GM23248 (cell line): ENCODE measurements around the gene TMC1. TPM values are rescaled to one million over a fixed set of nuclear protein-coding genes. Genes with fewer than 3 reads are reported as not detected.

Source experiments
- DNase-seq: peaks from one replicate; pipeline ENCODE4 v3.0.0-alpha.2; 2015
- H2AFZ ChIP-seq: fragments of 200-600 bp; sonication (generic); 2 replicates; pipeline ENCODE4 v1.6.1; 2016; ENCODE audit warnings: antibody characterized with exemption
- H3F3A ChIP-seq: fragments of 200-600 bp; sonication (generic); 2 replicates; pipeline ENCODE4 v1.6.1; 2016; ENCODE audit warnings: mild to moderate bottlenecking, antibody characterized with exemption, mixed run types; ENCODE audit not compliant: insufficient read depth
- H3K27ac ChIP-seq: fragments of 200-600 bp; sonication (generic); 2 replicates; pipeline ENCODE4 v1.5.1; 2016; ENCODE audit warnings: mild to moderate bottlenecking
- H3K27me3 ChIP-seq: fragments of 200-600 bp; sonication (generic); replicated peaks from 2 replicates; pipeline ENCODE4 v1.6.1; 2016; ENCODE audit warnings: mild to moderate bottlenecking; ENCODE audit not compliant: insufficient read depth
- H3K36me3 ChIP-seq: fragments of 200-600 bp; sonication (generic); 2 replicates; pipeline ENCODE4 v1.6.1; 2016; ENCODE audit warnings: low read depth, mild to moderate bottlenecking
- H3K4me1 ChIP-seq: fragments of 200-600 bp; sonication (generic); 2 replicates; pipeline ENCODE4 v1.6.1; 2016; ENCODE audit warnings: mild to moderate bottlenecking; ENCODE audit not compliant: insufficient read depth
- H3K4me2 ChIP-seq: fragments of 200-600 bp; sonication (generic); one replicate; pipeline ENCODE4 v1.6.1; 2016; ENCODE audit warnings: mild to moderate bottlenecking; ENCODE audit not compliant: unreplicated experiment
- H3K4me3 ChIP-seq: fragments of 200-600 bp; sonication (generic); 2 replicates; pipeline ENCODE4 v1.5.1; 2016; ENCODE audit warnings: mild to moderate bottlenecking
- H3K79me2 ChIP-seq: fragments of 200-600 bp; sonication (generic); 2 replicates; pipeline ENCODE4 v1.6.1; 2016; ENCODE audit warnings: mild to moderate bottlenecking; ENCODE audit not compliant: insufficient read depth
- H3K9ac ChIP-seq: fragments of 200-600 bp; sonication (generic); 2 replicates; pipeline ENCODE4 v1.6.1; 2016; ENCODE audit warnings: mild to moderate bottlenecking
- H3K9me2 ChIP-seq: fragments of 200-600 bp; sonication (generic); 2 replicates; pipeline ENCODE4 v1.6.1; 2016; ENCODE audit warnings: mixed run types, mild to moderate bottlenecking, moderate library complexity; ENCODE audit not compliant: insufficient read depth
- H3K9me3 ChIP-seq: fragments of 200-600 bp; sonication (generic); one replicate; pipeline ENCODE4 v1.6.1; 2017; ENCODE audit warnings: low read depth
- H4K20me1 ChIP-seq: fragments of 200-600 bp; sonication (generic); 2 replicates; pipeline ENCODE4 v1.6.0; 2016; ENCODE audit not compliant: insufficient read depth
- EZH2 ChIP-seq: fragments of 200-600 bp; sonication (generic); IDR thresholded peaks from 2 replicates; pipeline ENCODE4 v1.6.1; 2018; ENCODE audit warnings: antibody characterized with exemption, mild to moderate bottlenecking; ENCODE audit not compliant: insufficient read depth, poor library complexity, severe bottlenecking
- EZH2phosphoT487 ChIP-seq: fragments of 200-600 bp; sonication (generic); IDR thresholded peaks from 2 replicates; pipeline ENCODE4 v1.6.1; 2018; ENCODE audit warnings: antibody characterized with exemption, moderate library complexity, mild to moderate bottlenecking, low read depth; ENCODE audit not compliant: insufficient read depth
- WGBS, 2 experiments: methylation state at CpG; one replicate each; pipeline ENCODE4 v1.1.6; 2015 to 2017; ENCODE audit warnings: low lambda C conversion rate in 2 of 2, low coverage in 1 of 2; ENCODE audit errors: missing lambda C conversion rate in 2 of 2; 5-methylcytosine and 5-hydroxymethylcytosine counted together
- in situ Hi-C: fragments of 300-500 bp; cut with MboI; formaldehyde crosslinking; loops from 2 replicates; pipeline ENCODE4 v1.15.0; 2020
- polyA plus RNA-seq: library from polyadenylated mRNA; unstranded; fragments of >200 nt; fragmentation: Nextera tagmentation; extraction: Ambion mirVana; gene quantifications from 2 replicates; pipeline ENCODE4 v1.2.1, GENCODE V29; 2016
- total RNA-seq: library from RNA; depleted of rRNA; stranded (reverse); fragments of >200 nt; shearing (Covaris generic); gene quantifications from 2 replicates; pipeline ENCODE4 v1.2.3, GENCODE V29; 2014

The TMC1 gene
- total and polyA plus RNA-seq, 2 experiments from 2014 or later: 0.45 TPM; not detected in 1

- Histone ChIP-seq H2AFZ (peak overlapping the region; percentile 26; the same call in 1 of the 2 replicates), H3K79me2 (no peaks in the 10 kb centered on the region), H3K27me3 (no peaks in the 10 kb centered on the region), H4K20me1 (no peaks in the 10 kb centered on the region), H3F3A (peaks cover 42% of the 10 kb centered on the region), H3K36me3 (no peaks in the 10 kb centered on the region), H3K27ac (no peak overlapping the region), H3K4me2 (no peak overlapping the region), H3K9me2 (no peaks in the 10 kb centered on the region), H3K9me3 (no peaks in the 10 kb centered on the region), H3K9ac (no peak overlapping the region), H3K4me3 (no peak overlapping the region), H3K4me1 (peaks cover 30% of the 10 kb centered on the region)
- in situ Hi-C loops: no loop called here
- WGBS, 2 experiments: 52 to 80% methylated on average over 1 of the region's 1 CpG
- DNase-seq: no peak
- no peak for TF ChIP-seq EZH2phosphoT487
- no peak for TF ChIP-seq EZH2
These were observed 30.9 kb downstream of the TMC1 start for GRCh38 chr9:72552356-72552755.

GRCh38 chr9:72554221-72554641, 32.8 kb downstream of the TMC1 start:
- peak; percentile 90 for DNase-seq
- in situ Hi-C loops: no loop called here
- Histone ChIP-seq H3K27me3 (no peaks in the 10 kb centered on the region), H3K27ac (peak overlapping the region; percentile 78), H3K4me2 (peak overlapping the region; percentile 67), H3K36me3 (no peaks in the 10 kb centered on the region), H3K9me3 (no peaks in the 10 kb centered on the region), H3F3A (peaks cover 55% of the 10 kb centered on the region), H3K9me2 (no peaks in the 10 kb centered on the region), H3K9ac (peak overlapping the region; percentile 46), H4K20me1 (no peaks in the 10 kb centered on the region), H2AFZ (peak overlapping the region; percentile 12; the same call in 1 of the 2 replicates), H3K4me1 (peaks cover 44% of the 10 kb centered on the region), H3K79me2 (no peaks in the 10 kb centered on the region), H3K4me3 (0 out of 2 replicates have a peak overlapping the region, but pooled peaks have one; percentile 22)
- no peak for TF ChIP-seq EZH2phosphoT487
- no peak for TF ChIP-seq EZH2
- WGBS, 2 experiments: 0% methylated on average over 3 of the region's 3 CpGs

DNA sequence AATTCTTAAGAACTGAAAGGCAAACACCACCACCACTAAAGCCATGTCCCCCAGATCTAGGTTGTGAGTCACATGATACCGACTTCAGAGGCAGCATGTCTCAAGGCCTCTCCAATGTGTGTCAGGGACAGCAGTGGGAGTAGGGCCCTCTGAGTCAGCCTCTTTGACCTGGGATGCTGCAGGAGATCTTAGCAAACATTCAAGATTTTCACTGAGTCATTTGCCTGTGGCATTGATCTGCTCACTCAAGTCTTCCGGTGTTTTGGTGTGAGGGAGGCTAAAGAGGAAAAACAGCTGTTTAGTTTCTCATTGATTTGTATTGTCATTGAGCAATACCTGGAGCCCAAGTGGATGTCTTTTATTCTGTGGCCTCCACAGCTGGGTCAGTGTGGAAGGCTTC, 36.1 kb downstream of the TMC1 start:
- no peaks in the 10 kb centered on the region for H3K27me3 ChIP-seq
- peak overlapping the region; percentile 83 for H3K27ac ChIP-seq
- no peaks in the 10 kb centered on the region for H3K36me3 ChIP-seq
- H2AFZ ChIP-seq: 0 out of 2 replicates have a peak overlapping the region, but pooled peaks have one; percentile 31
- H3K4me3 ChIP-seq: peak overlapping the region; percentile 22; the same call in 1 of the 2 replicates
- H3K4me1 ChIP-seq: peaks cover 44% of the 10 kb centered on the region
- H3K79me2 ChIP-seq: no peaks in the 10 kb centered on the region
- no peaks in the 10 kb centered on the region for H3K9me2 ChIP-seq
- in situ Hi-C loops: no loop called here
- no peaks in the 10 kb centered on the region for H3K9me3 ChIP-seq
- WGBS, 2 experiments: 0 to 6% methylated on average over 2 of the region's 2 CpGs
- peak overlapping the region; percentile 50 for H3K4me2 ChIP-seq
- peak; percentile 96 for DNase-seq
- peak overlapping the region; percentile 59 for H3K9ac ChIP-seq
- TF ChIP-seq EZH2 (no peak), EZH2phosphoT487 (no peak)
- H4K20me1 ChIP-seq: no peaks in the 10 kb centered on the region
- peaks cover 51% of the 10 kb centered on the region for H3F3A ChIP-seq

- in situ Hi-C loops: no loop called here
- 80 to 96% methylated on average over 1 of the region's 1 CpG for WGBS, 2 experiments
- H3K27me3 ChIP-seq: no peaks in the 10 kb centered on the region
These were observed 38.7 kb downstream of the TMC1 start for GRCh38 chr9:72560086-72560485.

More at GRCh38 chr9:72560086-72560485, 38.7 kb downstream of the TMC1 start:
- Histone ChIP-seq H3K27ac (no peak overlapping the region), H3F3A (peaks cover 27% of the 10 kb centered on the region), H3K4me2 (no peak overlapping the region), H3K9ac (no peak overlapping the region), H3K4me3 (no peak overlapping the region), H2AFZ (no peak overlapping the region), H3K4me1 (peaks cover 21% of the 10 kb centered on the region), H3K9me2 (no peaks in the 10 kb centered on the region), H3K36me3 (no peaks in the 10 kb centered on the region), H3K79me2 (no peaks in the 10 kb centered on the region), H4K20me1 (no peaks in the 10 kb centered on the region), H3K9me3 (no peaks in the 10 kb centered on the region)
- DNase-seq: no peak
- TF ChIP-seq EZH2phosphoT487: no peak
- no peak for TF ChIP-seq EZH2
